ENCODE measurements around the gene INSRR. TPM values are rescaled to one million over a fixed set of nuclear protein-coding genes. Genes with fewer than 3 reads are reported as not detected.

Gene INSRR
- total RNA-seq, 1 experiment from 2014 or later, result not detected

DNA sequence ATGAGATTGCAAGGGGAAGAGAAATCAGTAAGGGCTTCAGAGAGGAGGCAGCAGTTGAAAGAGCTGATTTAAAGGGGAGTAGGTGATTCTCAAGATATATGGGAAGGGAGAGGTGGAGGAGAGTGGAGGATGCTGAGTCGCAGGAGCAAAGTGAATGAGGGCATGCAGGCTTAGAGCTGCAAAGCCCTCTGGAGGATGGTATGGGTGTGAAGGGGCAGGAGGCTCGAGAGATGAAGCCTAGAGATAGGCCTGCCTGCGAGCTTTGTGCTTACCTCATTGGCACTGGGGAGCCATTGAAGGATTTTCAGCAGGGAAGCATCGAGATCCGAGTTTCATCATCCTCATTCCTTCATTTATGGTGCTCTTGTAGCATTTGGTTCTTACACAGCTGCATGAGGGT, 26.5 kb downstream of the INSRR start:
- no peak for DNase-seq (ENCODE audit: low spot score)

GRCh38 chr1:156828400-156829124, 30.4 kb downstream of the INSRR start:
- DNase-seq (ENCODE audit: low spot score), result no peak

- DNase-seq (ENCODE audit: low spot score), result no peak
Observed at GRCh38 chr1:156826630-156827029, 32.3 kb downstream of the INSRR start.

DNA sequence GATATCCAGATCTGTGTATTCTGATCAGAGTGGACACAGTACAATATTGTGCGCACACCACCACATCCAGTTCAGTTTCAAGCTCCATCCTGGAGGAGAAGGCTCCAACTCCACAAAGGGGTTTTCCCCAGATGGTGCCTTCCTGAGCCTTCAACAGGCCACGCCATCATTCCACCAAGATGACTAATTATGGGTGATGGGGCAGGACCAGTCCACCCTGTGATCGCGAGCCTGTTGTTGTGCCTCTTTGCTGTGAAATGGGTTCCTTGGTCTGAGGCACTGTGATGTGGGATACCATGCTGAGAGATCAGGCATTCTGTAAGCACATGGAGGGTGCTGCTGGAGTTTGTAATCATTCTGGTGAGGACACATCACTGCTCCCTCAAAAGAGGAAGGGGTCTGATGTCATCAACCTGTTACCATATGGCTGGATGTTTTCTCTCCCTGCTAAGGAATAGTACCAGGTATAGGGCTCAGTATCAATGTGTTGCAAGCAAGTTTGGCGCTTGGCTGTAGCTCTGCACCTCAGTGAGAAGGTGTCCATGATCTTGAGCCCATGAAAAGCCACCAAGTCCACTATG, 35.6 kb downstream of the INSRR start:
- no peak for DNase-seq (ENCODE audit: low spot score)

DNA sequence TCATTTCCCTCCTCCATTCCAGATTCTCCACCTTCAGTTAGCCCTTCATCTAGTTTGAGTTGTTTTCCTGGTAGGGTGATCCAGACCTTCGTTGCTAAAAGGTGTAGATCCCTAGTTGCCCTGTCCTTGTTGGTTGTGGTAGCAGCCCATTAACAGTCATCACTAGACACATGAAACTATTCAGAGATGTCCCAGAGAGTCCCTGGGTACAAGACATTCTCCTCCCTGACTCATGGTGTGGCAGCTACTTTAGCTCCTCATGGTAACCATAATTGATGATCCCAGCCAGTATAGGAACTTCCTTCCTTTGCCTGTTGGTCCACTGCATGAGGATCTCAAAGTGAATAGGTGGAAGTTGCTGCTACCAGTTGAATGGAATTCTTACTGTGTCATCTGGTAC, 36.2 kb downstream of the INSRR start:
- DNase-seq (ENCODE audit: low spot score), result no peak

- DNase-seq (ENCODE audit: low spot score), result no peak
Observed at GRCh38 chr1:156821801-156822200, 37.1 kb downstream of the INSRR start.

DNA sequence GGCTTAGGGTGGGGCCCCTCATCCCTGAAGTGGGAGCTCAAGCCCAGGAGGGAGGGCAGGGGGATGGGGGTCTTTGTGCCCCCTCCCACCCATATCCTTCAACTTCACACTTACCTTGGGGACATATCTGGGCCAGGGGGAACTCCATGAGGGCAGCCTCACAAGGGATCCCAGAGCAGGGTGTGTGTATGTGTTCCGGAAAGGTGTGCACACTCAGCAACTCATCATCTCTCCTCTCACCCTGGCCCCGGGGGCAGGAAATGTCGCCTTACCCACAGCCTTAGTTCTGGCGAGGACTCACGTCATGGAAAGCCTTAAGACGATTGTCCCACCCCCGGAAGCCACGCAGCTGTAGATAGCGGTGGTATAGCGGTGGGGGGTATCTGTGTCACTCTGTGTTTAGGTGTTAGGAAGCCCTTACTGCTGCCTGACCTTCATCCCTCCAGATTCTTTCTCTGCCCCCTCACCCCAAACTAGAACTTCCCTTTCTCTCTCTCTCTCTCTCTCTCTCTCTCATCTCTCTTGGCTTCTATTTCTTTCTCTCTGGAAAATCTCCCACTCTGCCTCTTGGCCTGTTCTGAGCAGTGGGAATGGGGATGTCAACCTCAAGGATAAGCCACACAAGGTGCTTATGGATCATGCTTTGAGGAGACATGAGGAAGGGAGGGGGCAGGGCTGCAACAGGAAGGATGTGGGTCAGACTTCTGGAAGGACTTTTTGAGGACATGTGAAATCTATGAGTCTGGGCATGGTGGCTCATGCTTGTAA, 42.2 kb downstream of the INSRR start, which contains the start of gene SH2D2A:
Gene SH2D2A (minus strand): TSS at position 288 of the 768 bp plus-strand sequence. CDS start 140 bp downstream, at position 148.
- peak; percentile 88 for DNase-seq (ENCODE audit: low spot score)

DNA sequence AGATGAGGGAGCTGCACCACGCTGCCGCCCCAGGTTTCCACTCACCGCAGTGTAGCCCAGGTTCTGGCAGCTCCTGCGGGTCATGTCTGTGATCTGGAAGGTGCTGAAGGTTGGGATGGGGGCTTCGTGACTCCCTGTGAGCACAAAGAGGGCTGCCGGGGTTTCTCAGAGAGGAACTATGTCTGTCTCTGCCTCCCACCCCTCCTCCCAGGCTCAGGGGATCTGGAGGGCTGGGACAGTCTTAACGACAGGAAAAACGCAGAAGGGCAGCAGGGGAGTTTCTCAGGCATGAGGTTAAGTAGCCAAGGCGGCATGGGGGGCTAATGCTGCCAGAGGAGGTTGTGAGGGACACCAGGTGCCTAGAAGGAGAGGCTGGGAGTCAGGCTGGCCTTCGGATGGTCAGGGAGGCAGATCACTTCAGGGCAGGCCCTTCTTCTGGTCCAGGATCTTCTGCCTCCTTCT, 42.9 kb downstream of the INSRR start:
- no peak for DNase-seq (ENCODE audit: low spot score)

DNA sequence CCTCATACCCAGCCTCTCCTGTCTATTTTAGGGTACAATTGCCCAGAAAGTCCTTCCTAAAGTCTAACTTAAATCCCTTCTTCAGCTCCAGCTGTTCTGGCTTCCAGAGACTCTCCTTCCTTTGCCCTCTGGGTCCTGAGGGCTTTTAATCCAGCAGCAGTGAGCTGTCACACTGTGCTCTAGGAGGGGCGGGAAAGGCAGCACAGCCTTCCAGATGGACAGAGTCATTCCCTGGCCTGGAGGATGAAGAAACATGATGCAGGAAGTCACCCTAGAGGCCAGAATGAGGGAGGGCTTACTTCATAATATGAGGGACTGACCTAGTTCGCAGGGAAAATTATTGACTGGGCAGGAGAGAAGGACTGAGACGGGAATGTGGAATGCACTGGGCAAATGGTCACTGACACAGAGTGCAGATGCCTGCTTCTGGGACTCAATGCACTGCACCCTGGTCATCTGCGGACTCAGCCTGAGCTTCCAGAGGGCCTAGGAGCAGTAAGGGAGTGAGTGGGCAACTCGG, 43.5 kb downstream of the INSRR start:
- peak; percentile 52 for DNase-seq (ENCODE audit: low spot score)

DNA sequence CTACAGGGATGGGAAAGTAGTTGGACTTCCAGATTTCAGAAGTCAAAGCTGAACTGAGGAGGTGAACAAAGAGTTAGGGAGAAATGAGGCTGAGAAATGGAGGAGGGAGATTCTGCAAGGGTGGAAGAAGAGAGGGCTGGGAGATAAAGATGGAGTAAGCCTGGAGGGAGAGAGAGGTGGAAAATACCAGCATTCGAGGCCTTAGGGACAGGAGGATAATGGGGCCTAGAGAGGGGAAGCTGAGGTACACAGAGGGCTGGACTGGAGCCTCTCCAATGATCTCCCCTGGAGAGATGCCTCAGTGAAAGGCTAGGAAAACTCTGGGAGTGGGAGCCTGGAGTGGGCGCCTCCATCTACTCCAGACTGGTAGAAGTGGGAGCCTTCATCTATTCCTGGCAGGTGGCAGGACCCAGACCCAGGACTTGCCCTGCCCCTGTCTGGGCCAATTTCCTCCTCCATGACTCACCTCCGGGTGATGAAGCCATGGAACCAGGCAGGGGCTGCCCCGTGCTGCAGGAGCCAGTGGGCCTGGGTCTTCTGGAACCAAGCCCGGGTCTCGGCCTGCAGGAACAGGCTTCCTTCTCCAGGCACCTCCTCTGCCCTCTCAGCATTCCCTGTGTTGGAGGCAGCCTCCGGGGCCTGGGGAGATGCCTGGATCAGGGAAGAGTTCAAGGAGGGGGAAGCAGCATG, 44.2 kb downstream of the INSRR start:
- no peak for DNase-seq (ENCODE audit: low spot score)

- DNase-seq (ENCODE audit: low spot score), result no peak
Observed at GRCh38 chr1:156813750-156814570, 45.0 kb downstream of the INSRR start.

GRCh38 chr1:156813298-156813697, 45.6 kb downstream of the INSRR start:
- DNase-seq (ENCODE audit: low spot score), result no peak

GRCh38 chr1:156812293-156812990, 46.5 kb downstream of the INSRR start:
- no peak for DNase-seq (ENCODE audit: low spot score)

DNA sequence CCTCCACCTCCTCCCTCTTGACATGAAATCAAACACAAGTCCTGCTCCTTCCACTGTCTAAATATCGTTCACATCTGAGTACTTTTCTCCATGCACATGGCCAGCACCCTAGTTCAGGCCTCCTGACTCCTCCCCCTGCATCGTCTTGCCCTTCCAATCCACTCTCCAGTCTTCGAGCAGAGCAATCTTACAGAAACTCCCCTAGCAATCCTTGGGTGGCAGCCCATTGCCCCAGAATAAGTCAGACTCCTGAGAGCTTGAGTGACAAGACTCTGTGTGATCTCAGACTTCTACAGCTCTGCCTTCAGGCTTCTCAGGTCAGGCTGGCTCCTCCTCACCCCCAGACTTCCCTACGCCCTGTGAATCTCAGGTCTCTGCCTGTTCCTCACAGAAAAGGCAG, 47.7 kb downstream of the INSRR start:
- no peak for DNase-seq (ENCODE audit: low spot score)

- DNase-seq (ENCODE audit: low spot score), result no peak
Observed at GRCh38 chr1:156809711-156810366, 49.1 kb downstream of the INSRR start.

DNA sequence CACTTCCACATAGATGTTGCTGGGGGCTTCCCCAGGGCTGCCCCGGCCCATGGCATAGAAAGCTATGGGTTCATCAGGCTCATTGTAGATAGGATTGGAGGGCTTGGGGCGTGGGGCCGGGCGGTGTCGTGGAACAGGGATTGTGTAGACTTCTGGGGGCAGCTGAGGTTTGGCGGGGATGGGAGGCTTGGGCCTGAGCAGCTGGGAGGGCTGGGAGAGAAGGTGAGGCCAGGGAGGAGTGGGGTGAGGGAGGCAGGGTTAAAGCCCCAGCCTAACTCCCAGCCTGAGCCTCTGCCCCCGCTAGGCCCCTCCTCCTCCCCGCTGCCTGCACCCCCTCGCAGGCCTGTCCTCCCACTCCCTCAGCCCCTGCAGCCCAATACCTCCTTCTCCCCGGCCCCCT, 49.6 kb downstream of the INSRR start:
- DNase-seq (ENCODE audit: low spot score), result no peak

GRCh38 chr1:156808186-156809030, 50.5 kb downstream of the INSRR start:
- no peak for DNase-seq (ENCODE audit: low spot score)

- no peak for DNase-seq (ENCODE audit: low spot score)
Observed at GRCh38 chr1:156807627-156808026, 51.3 kb downstream of the INSRR start.

Measured in H4 (cell line).